ENCODE results near the gene IFNA6. TPM values are rescaled to one million over a fixed set of nuclear protein-coding genes. Genes with fewer than 3 reads are reported as not detected.

Gene IFNA6
- total RNA-seq, 4 donors from 2014 or later = not detected

GRCh38 chr9:21381448-21382339, 31.0 kb upstream of the IFNA6 start:
- TF ChIP-seq CTCF (IDR thresholded peaks at IDR 0.05; ENCODE audit: low read depth) = no peak

GRCh38 chr9:21367957-21368356, 17.3 kb upstream of the IFNA6 start, which contains the start of gene IFNA13:
TSS of gene IFNA13 (minus strand) at chr9:21368057. CDS start at chr9:21368010, 47 bp downstream.
- TF ChIP-seq CTCF (IDR thresholded peaks at IDR 0.05; ENCODE audit: low read depth) = no peak

GRCh38 chr9:21362287-21362686, 11.6 kb upstream of the IFNA6 start:
- no peak for TF ChIP-seq CTCF (IDR thresholded peaks at IDR 0.05; ENCODE audit: low read depth)

- TF ChIP-seq CTCF (IDR thresholded peaks at IDR 0.05; ENCODE audit: low read depth) = no peak
Observed at GRCh38 chr9:21357479-21358460, 7.1 kb upstream of the IFNA6 start.

- no peak for TF ChIP-seq CTCF (IDR thresholded peaks at IDR 0.05; ENCODE audit: low read depth)
Observed at GRCh38 chr9:21348430-21348970, 2.2 kb downstream of the IFNA6 start.

- no peak for TF ChIP-seq CTCF (IDR thresholded peaks at IDR 0.05; ENCODE audit: low read depth)
Observed at GRCh38 chr9:21340735-21341134, 10.0 kb downstream of the IFNA6 start.
